ENCODE data around the gene SLC8A1. TPM values are rescaled to one million over a fixed set of nuclear protein-coding genes. Genes with fewer than 3 reads are reported as not detected.

SLC8A1 gene
- total and polyA plus RNA-seq, 10 of the 15 experiments (the other 5 are each of a cell fraction or from before 2014, with no cell fraction given) = under 0.01 to 1.2 (median 0.01) TPM; not detected in 3

GRCh38 chr2:40260437-40260836, 191.5 kb downstream of the SLC8A1 start:
- ChIA-PET POLR2A (no interaction called here), CTCF (interaction anchor here (0.6 to 1.6 kb wide), 2 partner anchors 15 to 1425 kb away, joined by 3 to 5 read pairs; no protein-coding TSS in a partner anchor), SMC1A (ENCODE audit: uncharacterized antibody, unreplicated experiment) (no interaction called here), RAD21 (ENCODE audit: unreplicated experiment) (no interaction called here)
- H3K9ac ChIP-seq (ENCODE audit: control insufficient read depth, insufficient read depth, low read length) = no peak overlapping the region
- in situ Hi-C loops (cut with MboI) (no loop called here), intact Hi-C loops (cut with micrococcal nuclease; ENCODE audit: unreplicated experiment) (no loop called here)
- H3K4me1 ChIP-seq (ENCODE audit: control insufficient read depth, insufficient read depth, low read length) = no peaks in the 10 kb centered on the region
- BruUV-seq (replicated peaks) = no TSS peak
- H3K4me3 ChIP-seq = no peak overlapping the region
- TF ChIP-seq SPI1 (IDR thresholded peaks at IDR 0.05; ENCODE audit: borderline replicate concordance, insufficient read depth, low read depth, low read length) (peak; percentile 22; the same call in 1 of the 2 replicates), TCF7 (IDR thresholded peaks at IDR 0.05; ENCODE audit: borderline replicate concordance) (no peak)
- H3K79me2 ChIP-seq (ENCODE audit: control insufficient read depth, insufficient read depth, low read length) = no peaks in the 10 kb centered on the region
- H2AFZ ChIP-seq (ENCODE audit: control insufficient read depth, low read depth, low read length) = no peak overlapping the region
- FAIRE-seq = no peak
- no peaks in the 10 kb centered on the region for H4K20me1 ChIP-seq (ENCODE audit: control insufficient read depth, insufficient read depth)
- no peak for DNase-seq (ENCODE audit: low read depth, low spot score)
- ATAC-seq = no peak
- no peaks in the 10 kb centered on the region for H3K36me3 ChIP-seq (ENCODE audit: control insufficient read depth in 2 of 2, insufficient read depth in 2 of 2, low read length in 1 of 2)
- no peak overlapping the region for H3K4me2 ChIP-seq (ENCODE audit: control insufficient read depth, insufficient read depth)
- no peak overlapping the region for H3K27ac ChIP-seq (ENCODE audit: control insufficient read depth, insufficient read depth)
- H3K9me3 ChIP-seq (replicated peaks; ENCODE audit: control insufficient read depth, insufficient read depth, low read length) = no peaks in the 10 kb centered on the region
- H3K27me3 ChIP-seq (replicated peaks in 1 of 2; ENCODE audit: control insufficient read depth in 2 of 2, insufficient read depth in 2 of 2, low read length in 1 of 2) = no peaks in the 10 kb centered on the region
- 0% methylated on average over 2 of the region's 2 CpGs for WGBS (ENCODE audit: insufficient coverage, insufficient replicate concordance, low lambda C conversion rate, missing lambda C conversion rate)

DNA sequence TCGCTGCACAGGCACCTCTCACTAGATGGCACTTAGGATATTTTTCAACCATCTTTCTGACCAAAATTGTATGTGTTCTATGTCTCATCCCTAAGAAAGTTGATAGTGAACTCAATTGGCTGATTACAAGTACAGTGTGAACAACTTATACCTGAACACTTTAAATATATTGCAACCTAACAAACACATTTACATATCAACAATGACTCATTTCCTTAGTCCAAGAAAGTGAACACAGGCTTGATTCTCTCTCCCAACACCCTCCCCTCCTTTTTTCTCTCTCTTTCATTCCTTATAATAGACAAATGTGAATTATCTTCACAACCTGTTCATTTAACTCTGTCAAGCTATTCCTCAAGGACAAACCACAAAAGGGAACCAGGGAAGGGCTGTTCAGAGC, 192.0 kb downstream of the SLC8A1 start:
- POLR2A ChIA-PET = no interaction called here
- in situ Hi-C loops (cut with MboI) = no loop called here
- no peak for FAIRE-seq

More for the DNA sequence above, 192.0 kb downstream of the SLC8A1 start:
- RAD21 ChIA-PET (ENCODE audit: unreplicated experiment) = no interaction called here
- H3K4me3 ChIP-seq = no peak overlapping the region
- SMC1A ChIA-PET (ENCODE audit: uncharacterized antibody, unreplicated experiment) = interaction anchor here (1.6 kb wide), 1 partner anchor 12 kb away, joined by 5 read pairs; no protein-coding TSS in a partner anchor
- no peak for ATAC-seq
- no peaks in the 10 kb centered on the region for H3K9me3 ChIP-seq (replicated peaks; ENCODE audit: control insufficient read depth, insufficient read depth, low read length)
- TF ChIP-seq MTA3 (IDR thresholded peaks at IDR 0.05; ENCODE audit: borderline replicate concordance, low read length) = no peak
- no peak for TF ChIP-seq SREBF2 (IDR thresholded peaks at IDR 0.05; ENCODE audit: low read length)
- TF ChIP-seq, protein P1, sequence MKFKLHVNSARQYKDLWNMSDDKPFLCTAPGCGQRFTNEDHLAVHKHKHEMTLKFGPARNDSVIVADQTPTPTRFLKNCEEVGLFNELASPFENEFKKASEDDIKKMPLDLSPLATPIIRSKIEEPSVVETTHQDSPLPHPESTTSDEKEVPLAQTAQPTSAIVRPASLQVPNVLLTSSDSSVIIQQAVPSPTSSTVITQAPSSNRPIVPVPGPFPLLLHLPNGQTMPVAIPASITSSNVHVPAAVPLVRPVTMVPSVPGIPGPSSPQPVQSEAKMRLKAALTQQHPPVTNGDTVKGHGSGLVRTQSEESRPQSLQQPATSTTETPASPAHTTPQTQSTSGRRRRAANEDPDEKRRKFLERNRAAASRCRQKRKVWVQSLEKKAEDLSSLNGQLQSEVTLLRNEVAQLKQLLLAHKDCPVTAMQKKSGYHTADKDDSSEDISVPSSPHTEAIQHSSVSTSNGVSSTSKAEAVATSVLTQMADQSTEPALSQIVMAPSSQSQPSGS (IDR thresholded peaks at IDR 0.05; ENCODE audit: low read length) = no peak
- TF ChIP-seq FOS (IDR thresholded peaks at IDR 0.05; ENCODE audit: borderline replicate concordance, extremely low read depth, insufficient read length) = no peak
- TF ChIP-seq PAX5 (IDR thresholded peaks at IDR 0.05; ENCODE audit: borderline replicate concordance, low read depth, low read length) = no peak
- 92% methylated on average over 1 of the region's 1 CpG for WGBS (ENCODE audit: insufficient coverage, insufficient replicate concordance, low lambda C conversion rate, missing lambda C conversion rate)
- intact Hi-C loops (cut with micrococcal nuclease; ENCODE audit: unreplicated experiment) = no loop called here
- no peak for DNase-seq (ENCODE audit: low read depth, low spot score)
- no peaks in the 10 kb centered on the region for H4K20me1 ChIP-seq (ENCODE audit: control insufficient read depth, insufficient read depth)
- H3K36me3 ChIP-seq (ENCODE audit: control insufficient read depth in 2 of 2, insufficient read depth in 2 of 2, low read length in 1 of 2) = no peaks in the 10 kb centered on the region
- H3K4me1 ChIP-seq (ENCODE audit: control insufficient read depth, insufficient read depth, low read length) = no peaks in the 10 kb centered on the region
- CTCF ChIA-PET = interaction anchor here (0.6 to 1.6 kb wide), 2 partner anchors 15 to 1426 kb away, joined by 3 to 5 read pairs; no protein-coding TSS in a partner anchor
- no peak overlapping the region for H2AFZ ChIP-seq (ENCODE audit: control insufficient read depth, low read depth, low read length)
- no peak overlapping the region for H3K9ac ChIP-seq (ENCODE audit: control insufficient read depth, insufficient read depth, low read length)
- H3K79me2 ChIP-seq (ENCODE audit: control insufficient read depth, insufficient read depth, low read length) = no peaks in the 10 kb centered on the region
- no peak overlapping the region for H3K27ac ChIP-seq (ENCODE audit: control insufficient read depth, insufficient read depth)
- no peak overlapping the region for H3K4me2 ChIP-seq (ENCODE audit: control insufficient read depth, insufficient read depth)
- no peaks in the 10 kb centered on the region for H3K27me3 ChIP-seq (replicated peaks in 1 of 2; ENCODE audit: control insufficient read depth in 2 of 2, insufficient read depth in 2 of 2, low read length in 1 of 2)
- no TSS peak for BruUV-seq (replicated peaks)

Data from GM12878 (cell line).